IPS DF 4.7 (cell line): ENCODE results near the gene NOP9.

ENCODE experiments used
- DNase-seq: peaks from one replicate; pipeline ENCODE4 v3.0.0-alpha.2; 2013; ENCODE audit warnings: low spot score; ENCODE audit errors: extremely low read depth

The NOP9 gene

DNA sequence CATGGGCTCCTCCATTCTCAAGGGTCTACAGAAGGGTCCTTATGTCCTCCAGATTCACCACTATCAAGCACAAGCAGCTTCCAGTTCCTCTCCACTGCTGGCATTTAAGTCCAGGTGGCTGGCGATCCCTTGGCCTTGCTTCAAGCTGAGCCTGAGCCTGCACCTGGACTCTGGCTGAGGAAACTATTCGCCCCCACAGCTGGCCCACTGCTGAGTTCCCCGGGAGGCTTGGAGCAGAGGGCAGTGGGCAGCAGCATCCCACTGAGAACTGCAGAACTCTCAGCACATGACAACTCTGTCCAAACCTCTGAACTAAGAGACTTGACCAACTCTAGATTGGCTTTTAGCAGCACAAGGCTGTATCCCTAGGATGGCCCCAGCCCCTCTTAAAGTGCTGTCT is 16.9 kb upstream of the NOP9 start:
- DNase-seq, result no peak

- no peak for DNase-seq
Measured at GRCh38 chr14:24283796-24284460, 15.7 kb upstream of the NOP9 start.

DNA sequence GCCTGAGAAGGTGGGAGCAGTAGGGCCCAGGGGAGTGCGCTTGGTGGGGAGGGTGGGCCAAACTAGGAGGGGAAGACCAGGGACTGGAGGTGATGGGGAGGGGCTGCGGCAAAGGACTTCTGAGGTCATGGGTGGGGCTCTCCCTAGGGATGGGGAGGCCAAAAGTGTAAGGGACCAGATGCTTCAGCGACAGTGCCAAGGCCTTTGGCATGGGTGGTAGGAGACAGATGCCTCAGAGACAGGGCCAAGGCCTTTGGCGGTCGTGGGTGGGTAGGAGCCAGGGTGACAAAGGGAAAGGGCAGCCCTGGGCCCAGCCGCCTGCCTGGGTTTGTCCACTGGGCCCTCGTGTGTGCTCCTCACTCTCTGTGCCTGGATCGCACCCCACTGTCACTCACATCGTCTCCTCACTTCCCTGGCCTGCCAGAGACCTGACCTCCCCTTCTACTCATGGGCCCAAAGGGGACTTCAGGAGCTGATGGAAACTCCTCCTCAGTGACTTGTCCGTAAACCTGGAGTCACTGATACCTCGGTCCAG is 15.1 kb upstream of the NOP9 start:
- DNase-seq, result no peak

DNA sequence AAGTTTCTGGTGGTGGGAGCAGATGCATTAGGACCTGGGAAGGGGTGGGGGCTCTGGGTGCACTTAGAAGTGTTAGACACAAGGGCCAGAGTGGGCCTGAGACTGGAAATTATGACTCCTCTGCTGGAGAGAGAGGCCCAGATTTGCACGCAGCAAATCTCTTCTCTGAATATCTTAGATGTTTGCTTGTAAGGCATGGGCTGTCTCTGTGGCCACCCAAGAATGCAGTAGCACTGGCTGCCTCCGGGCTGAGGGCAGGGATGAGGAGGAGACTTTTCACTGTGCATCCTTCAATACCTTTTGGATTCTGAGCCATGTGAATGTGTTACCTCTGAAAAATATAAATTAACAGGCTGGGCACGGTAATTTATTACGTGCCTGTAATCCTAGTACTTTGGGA is 14.3 kb upstream of the NOP9 start:
- DNase-seq, result no peak

GRCh38 chr14:24286996-24287395 is 12.7 kb upstream of the NOP9 start:
- DNase-seq, result no peak

GRCh38 chr14:24289649-24290280 is 9.9 kb upstream of the NOP9 start:
- DNase-seq, result no peak

GRCh38 chr14:24290746-24291145 is 8.9 kb upstream of the NOP9 start:
- no peak for DNase-seq

DNA sequence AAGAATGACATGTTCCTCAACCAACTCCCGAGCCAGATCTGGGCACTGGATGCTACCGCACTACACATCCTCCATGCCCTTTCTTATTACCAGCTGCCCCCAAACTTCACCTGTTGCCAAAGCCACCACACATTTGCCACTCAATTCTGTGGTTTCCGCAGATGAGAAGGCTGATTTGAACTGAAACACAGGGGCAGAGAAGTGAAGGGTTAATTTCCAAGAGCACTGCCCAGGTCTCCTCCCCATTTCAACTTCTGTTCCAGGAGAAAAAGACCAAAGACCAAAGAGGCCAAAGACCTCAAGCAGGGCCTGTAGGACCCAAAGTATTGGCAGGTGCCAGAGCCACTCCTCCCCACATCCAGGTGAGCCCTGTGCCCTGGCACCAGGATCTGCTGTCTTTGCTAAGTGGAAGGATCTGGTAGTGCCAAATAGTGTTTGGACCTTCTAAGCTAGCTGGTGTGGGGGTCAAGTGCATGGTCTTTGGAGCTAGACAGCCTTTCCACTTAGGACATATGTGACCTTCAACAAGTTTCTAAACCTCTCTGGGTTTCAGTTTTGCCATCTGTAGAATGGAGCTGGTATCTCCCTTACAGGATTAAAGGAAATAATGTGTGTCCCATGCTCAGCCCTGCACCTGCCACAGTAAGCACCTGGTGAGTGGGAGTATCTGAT is 8.1 kb upstream of the NOP9 start:
- DNase-seq, result no peak

DNA sequence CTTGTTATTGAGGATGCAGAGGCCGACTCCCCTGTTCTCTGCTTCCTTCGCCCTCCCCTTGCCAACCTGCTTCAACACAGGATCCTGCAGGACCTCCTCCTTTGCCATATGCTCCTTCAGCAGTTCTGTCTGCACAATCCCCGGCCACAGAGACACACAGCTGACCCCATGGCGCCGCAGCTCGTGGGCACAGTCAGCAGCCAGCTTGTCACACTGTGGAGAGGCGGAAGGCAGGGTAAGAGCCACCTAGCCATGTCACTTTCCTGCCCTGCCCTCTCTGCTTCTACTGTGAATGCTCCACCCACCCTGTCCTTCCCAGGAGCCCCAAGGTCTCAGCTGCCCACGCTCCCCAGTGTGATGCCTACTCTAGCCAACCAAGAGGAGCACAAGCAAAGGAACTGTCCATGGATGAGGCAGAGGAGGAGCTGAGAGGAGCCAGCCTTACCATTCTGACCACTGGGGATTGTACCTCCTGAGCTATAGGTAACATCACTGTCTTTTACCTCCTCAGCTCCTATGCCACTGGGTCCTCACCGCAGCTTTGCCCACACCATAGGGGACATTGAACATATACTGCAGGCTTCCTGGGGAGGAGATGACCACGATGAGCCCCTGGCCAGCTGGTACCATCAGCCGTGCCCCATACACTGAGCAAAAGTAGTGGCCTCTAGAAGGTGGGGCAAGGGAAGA is 7.4 kb upstream of the NOP9 start:
- DNase-seq, result no peak

- DNase-seq, result no peak
Measured at GRCh38 chr14:24293525-24293924, 6.1 kb upstream of the NOP9 start.

DNA sequence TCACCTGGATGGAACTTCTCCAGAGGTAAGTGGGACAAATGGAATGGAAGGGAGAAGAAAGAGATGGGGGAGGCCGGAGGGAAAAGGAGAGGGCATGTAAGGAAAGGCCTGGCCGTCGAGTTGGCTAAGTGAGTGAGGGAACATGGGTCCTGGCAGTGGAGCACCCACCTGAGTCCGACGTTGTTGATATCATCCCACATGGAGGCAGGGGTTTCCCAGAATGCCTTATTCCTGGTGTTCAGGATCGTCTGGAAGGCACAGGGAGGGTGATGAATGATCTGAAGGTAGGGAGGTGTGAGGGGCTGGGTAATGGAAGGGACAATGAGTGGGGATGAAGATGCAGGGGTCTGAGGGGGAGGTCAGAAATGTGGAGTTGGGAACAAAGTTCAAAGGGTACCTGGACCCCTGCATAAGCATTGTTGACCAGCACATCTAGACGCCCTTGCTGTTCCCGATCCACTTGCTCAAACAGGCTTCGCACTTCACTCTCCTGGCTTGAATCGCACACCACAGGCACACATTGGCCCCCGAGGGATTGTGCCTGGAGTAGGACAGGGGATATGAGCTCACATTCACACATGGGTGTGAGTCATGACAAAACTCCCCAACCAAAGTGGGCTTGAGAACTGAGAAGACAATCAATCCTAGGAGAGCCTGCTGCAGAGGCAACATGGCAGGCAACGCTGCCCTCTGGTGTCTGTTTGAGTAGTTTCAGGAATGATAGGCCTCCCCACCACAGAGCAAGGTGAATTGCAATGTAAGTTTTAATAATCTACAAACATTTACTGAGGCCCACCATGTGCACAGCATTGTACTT is 3.1 kb upstream of the NOP9 start:
- DNase-seq, result no peak

GRCh38 chr14:24297190-24297964 is 2.3 kb upstream of the NOP9 start:
- no peak for DNase-seq

GRCh38 chr14:24298892-24299254 is 777 bp upstream of the NOP9 start:
- DNase-seq, result no peak

GRCh38 chr14:24300326-24300980 is 803 bp downstream of the NOP9 start:
- no peak for DNase-seq

- DNase-seq, result no peak
Measured at GRCh38 chr14:24304019-24304387, 4.4 kb downstream of the NOP9 start.

GRCh38 chr14:24307156-24307574 is 7.5 kb downstream of the NOP9 start:
- no peak for DNase-seq

- DNase-seq, result no peak
Measured at GRCh38 chr14:24307575-24308341, 8.1 kb downstream of the NOP9 start, which contains the start of gene CIDEB. CIDEB (minus strand) TSS chr14:24307977; CDS start chr14:24307858, 119 bp downstream.

GRCh38 chr14:24308342-24309124 is 8.9 kb downstream of the NOP9 start:
- no peak for DNase-seq
